H1 (cell line): ENCODE data around the gene ITPKC. TPM values are rescaled to one million over a fixed set of nuclear protein-coding genes. Genes with fewer than 3 reads are reported as not detected.

ENCODE experiments used
- CTCF ChIA-PET: fragments of 300-600 bp; sonication (Branson Sonifier 250); formaldehyde crosslinking; loops from one replicate; lab custom pipeline; 2021; ENCODE audit not compliant: partially characterized antibody; lab: Charles Lee
- POLR2A ChIA-PET: fragments of 300-600 bp; sonication (Branson Sonifier 250); formaldehyde crosslinking; loops from one replicate; lab custom pipeline; 2021; ENCODE audit warnings: inconsistent platforms; ENCODE audit not compliant: partially characterized antibody; lab: Charles Lee
- DNase-seq, 2 experiments: peaks; one replicate each; pipeline versions ENCODE4 v3.0.0 to v3.0.0-alpha.2; 2010 to 2022; ENCODE audit warnings: low spot score in 2 of 2, low read depth in 1 of 2, mixed read lengths in 1 of 2
- FAIRE-seq: peaks from 2 replicates; lab custom pipeline; 2011; peaks lifted over from hg19 to GRCh38; lab: Jason Lieb, UNC
- H2AFZ ChIP-seq: 2 replicates; pipeline ENCODE4 v1.8.1; 2012; ENCODE audit warnings: low read length, inconsistent platforms
- H2AK5ac ChIP-seq: 2 replicates; pipeline ENCODE4 v1.6.1; 2013; ENCODE audit warnings: low read depth, low read length
- H2BK120ac ChIP-seq: replicated peaks from 2 replicates; pipeline ENCODE3; 2013; ENCODE audit warnings: low read depth, low read length, inconsistent platforms
- H2BK12ac ChIP-seq: 2 replicates; pipeline ENCODE4 v1.6.1; 2013; ENCODE audit warnings: low read depth, low read length
- H2BK15ac ChIP-seq: 2 replicates; pipeline ENCODE4 v1.6.1; 2013; ENCODE audit warnings: low read length
- H2BK20ac ChIP-seq: 2 replicates; pipeline ENCODE4 v1.6.1; 2013; ENCODE audit warnings: low read length
- H2BK5ac ChIP-seq: 2 replicates; pipeline ENCODE4 v1.6.1; 2013; ENCODE audit warnings: low read depth, low read length
- H3K14ac ChIP-seq: 2 replicates; pipeline ENCODE4 v1.6.1; 2013; ENCODE audit warnings: inconsistent platforms; ENCODE audit not compliant: insufficient read length
- H3K18ac ChIP-seq: 2 replicates; pipeline ENCODE4 v1.6.1; 2013; ENCODE audit warnings: low read length; ENCODE audit errors: extremely low read depth
- H3K23ac ChIP-seq: 2 replicates; pipeline ENCODE4 v1.6.1; 2013; ENCODE audit warnings: inconsistent platforms; ENCODE audit not compliant: insufficient read length
- H3K23me2 ChIP-seq: 2 replicates; pipeline ENCODE4 v1.6.1; 2013; ENCODE audit warnings: low read depth, low read length
- H3K27ac ChIP-seq: 2 replicates; pipeline ENCODE4 v1.6.1; 2011; ENCODE audit warnings: low read depth, low read length, inconsistent platforms
- H3K27me3 ChIP-seq, 4 experiments: replicated peaks in 1 of 4; 1 replicate in 1 of 4; 2 replicates in 3 of 4; pipeline versions ENCODE4 v1.6.1 to v1.8.1; 2011 to 2013; ENCODE audit warnings: low read length in 3 of 4, mild to moderate bottlenecking in 3 of 4, inconsistent platforms in 2 of 4, mixed read lengths in 2 of 4, moderate library complexity in 1 of 4; ENCODE audit not compliant: control insufficient read depth in 3 of 4, insufficient read depth in 3 of 4; ENCODE audit errors: extremely low read depth in 1 of 4
- H3K36me3 ChIP-seq, 4 experiments: 2 replicates each; pipeline versions ENCODE4 v1.6.1 to v1.8.1; 2011 to 2013; ENCODE audit warnings: mild to moderate bottlenecking in 4 of 4, low read length in 3 of 4, moderate library complexity in 2 of 4, control low read depth in 1 of 4, inconsistent platforms in 1 of 4; ENCODE audit not compliant: insufficient read depth in 4 of 4, control insufficient read depth in 2 of 4
- H3K4ac ChIP-seq: replicated peaks from 2 replicates; pipeline ENCODE3; 2013; ENCODE audit warnings: low read length, low read depth, mixed read lengths, inconsistent platforms; ENCODE audit not compliant: insufficient read length
- H3K4me1 ChIP-seq, 4 experiments: replicated peaks in 1 of 4; 1 replicate in 1 of 4; 2 replicates in 3 of 4; pipeline versions ENCODE4 v1.6.1 to v1.8.1; 2011 to 2013; ENCODE audit warnings: low read length in 3 of 4, inconsistent platforms in 2 of 4, mixed read lengths in 1 of 4; ENCODE audit not compliant: insufficient read depth in 4 of 4, control insufficient read depth in 3 of 4
- H3K4me2 ChIP-seq, 2 experiments: 2 replicates each; pipeline versions ENCODE4 v1.6.1 to v1.8.1; 2011 to 2013; ENCODE audit warnings: low read depth in 2 of 2, low read length in 2 of 2, control low read depth in 1 of 2, inconsistent platforms in 1 of 2, mild to moderate bottlenecking in 1 of 2; ENCODE audit not compliant: insufficient read depth in 1 of 2
- H3K4me3 ChIP-seq, 4 experiments: fragments of 200-600, 300-600 bp in 1 of 4; sonication (generic), shearing (Covaris generic), sonication (Bioruptor Twin) in 1 of 4; 2 replicates each; pipeline versions ENCODE4 v1.5.1 to v1.8.1; 2011 to 2016; ENCODE audit warnings: low read length in 4 of 4, low read depth in 3 of 4, control low read depth in 2 of 4, inconsistent platforms in 2 of 4, mild to moderate bottlenecking in 2 of 4, mixed read lengths in 1 of 4, moderate library complexity in 1 of 4; ENCODE audit not compliant: insufficient read depth in 2 of 4; ENCODE audit errors: extremely low read depth in 1 of 4
- H3K56ac ChIP-seq: replicated peaks from 2 replicates; pipeline ENCODE3; 2013; ENCODE audit warnings: low read depth, mild to moderate bottlenecking, mixed read lengths, low read length, inconsistent platforms; ENCODE audit not compliant: insufficient read length
- H3K79me1 ChIP-seq: 2 replicates; pipeline ENCODE4 v1.6.1; 2013; ENCODE audit warnings: low read depth, low read length, control low read depth
- H3K79me2 ChIP-seq, 2 experiments: 2 replicates each; pipeline versions ENCODE4 v1.6.1 to v1.8.1; 2012 to 2013; ENCODE audit warnings: low read length in 2 of 2, mild to moderate bottlenecking in 2 of 2, inconsistent platforms in 1 of 2; ENCODE audit not compliant: insufficient read depth in 2 of 2, control insufficient read depth in 1 of 2
- H3K9ac ChIP-seq, 4 experiments: replicated peaks in 1 of 4; 1 replicate in 1 of 4; 2 replicates in 3 of 4; pipeline versions ENCODE4 v1.6.1 to v1.8.1; 2011 to 2013; ENCODE audit warnings: low read depth in 3 of 4, low read length in 3 of 4, control low read depth in 2 of 4, mild to moderate bottlenecking in 2 of 4, moderate library complexity in 2 of 4, inconsistent platforms in 1 of 4; ENCODE audit errors: extremely low read depth in 1 of 4
- H3K9me3 ChIP-seq, 2 experiments: 2 replicates each; pipeline versions ENCODE4 v1.6.1 to v1.8.1; 2012 to 2013; ENCODE audit warnings: mild to moderate bottlenecking in 2 of 2, moderate library complexity in 2 of 2, control low read depth in 1 of 2, inconsistent platforms in 1 of 2, low read depth in 1 of 2, low read length in 1 of 2, mixed read lengths in 1 of 2; ENCODE audit not compliant: insufficient read depth in 2 of 2
- H4K20me1 ChIP-seq, 2 experiments: replicated peaks in 1 of 2; 2 replicates each; pipeline versions ENCODE3 to v1.8.1; 2011 to 2013; ENCODE audit warnings: inconsistent platforms in 2 of 2, low read length in 2 of 2, mild to moderate bottlenecking in 1 of 2; ENCODE audit not compliant: insufficient read depth in 2 of 2, control insufficient read depth in 1 of 2
- H4K5ac ChIP-seq: 2 replicates; pipeline ENCODE4 v1.6.1; 2013; ENCODE audit warnings: low read length, low read depth, mixed read lengths, inconsistent platforms; ENCODE audit not compliant: insufficient read length
- H4K8ac ChIP-seq: 2 replicates; pipeline ENCODE4 v1.8.0; 2013; ENCODE audit warnings: mild to moderate bottlenecking, moderate library complexity, low read length, inconsistent platforms; ENCODE audit not compliant: insufficient read depth; ENCODE audit errors: extremely low read depth
- H4K91ac ChIP-seq: replicated peaks from 2 replicates; pipeline ENCODE3; 2013; ENCODE audit warnings: low read length, mixed read lengths, inconsistent platforms; ENCODE audit not compliant: insufficient read length
- CHD2 ChIP-seq: IDR thresholded peaks from 2 replicates; pipeline ENCODE4 v1.6.1; 2012; ENCODE audit warnings: low read length, improper control_type of control experiment
- CREB1 ChIP-seq: IDR thresholded peaks from 2 replicates; pipeline ENCODE4 v1.6.1; 2012; ENCODE audit warnings: inconsistent platforms
- EP300 ChIP-seq, 2 experiments: IDR thresholded peaks; 1 replicate in 1 of 2; 2 replicates in 1 of 2; pipeline ENCODE4 v1.6.1; 2011 to 2012; ENCODE audit warnings: low read depth in 2 of 2, low read length in 2 of 2, mild to moderate bottlenecking in 2 of 2, borderline replicate concordance in 1 of 2, inconsistent platforms in 1 of 2, moderate library complexity in 1 of 2
- GABPA ChIP-seq: IDR thresholded peaks from 2 replicates; pipeline ENCODE4 v1.6.1; 2011; ENCODE audit warnings: mild to moderate bottlenecking, low read length, moderate library complexity, borderline replicate concordance; ENCODE audit not compliant: insufficient read depth
- SP1 ChIP-seq: IDR thresholded peaks from 2 replicates; pipeline ENCODE4 v1.6.1; 2011; ENCODE audit warnings: low read depth, low read length
- SP2 ChIP-seq: IDR thresholded peaks from 2 replicates; pipeline ENCODE4 v1.6.1; 2012; ENCODE audit warnings: mild to moderate bottlenecking, low read length, inconsistent platforms
- USF2 ChIP-seq: IDR thresholded peaks from 2 replicates; pipeline ENCODE4 v1.6.1; 2011; ENCODE audit warnings: low read length, improper control_type of control experiment
- YY1 ChIP-seq: IDR thresholded peaks from 2 replicates; pipeline ENCODE4 v1.6.1; 2011; ENCODE audit warnings: low read depth, mild to moderate bottlenecking, low read length
- WGBS, 2 experiments: shearing (Covaris generic) in 1 of 2; methylation state at CpG; one replicate each; pipeline versions ENCODE4 v1.1.6 to v1.1.7; 2013 to 2015; ENCODE audit warnings: low lambda C conversion rate in 2 of 2, mixed read lengths in 2 of 2, inconsistent platforms in 1 of 2, low coverage in 1 of 2, missing lambda C conversion rate in 1 of 2; ENCODE audit not compliant: insufficient replicate concordance in 2 of 2, insufficient coverage in 1 of 2, insufficient read length in 1 of 2; ENCODE audit errors: extremely low coverage in 1 of 2, missing lambda C conversion rate in 1 of 2; 5-methylcytosine and 5-hydroxymethylcytosine counted together
- polyA plus RNA-seq, 7 experiments: library from polyadenylated mRNA; depleted of rRNA in 3 of 7; stranded (reverse) in 5 of 7; unstranded in 2 of 7; fragments of >200 nt in 5 of 7; fragments of 200-250 nt in 2 of 7; gene quantifications; 1 replicate in 5 of 7; 2 replicates in 1 of 7; 4 replicates in 1 of 7; pipeline versions ENCODE4 v1.2.1 to v1.2.3, GENCODE V29; 2011 to 2013; ENCODE audit warnings: missing spikeins in 2 of 7, mixed read lengths in 2 of 7
- total RNA-seq: library from RNA; stranded (reverse); fragmentation: NEBNext Ultra II Directional; extraction: Animal tissue kit (Norgen Biotek cat#: 25700); gene quantifications from 2 replicates; pipeline ENCODE4 v1.2.1, GENCODE V29; 2021
- TF ChIP-seq, protein P1 (sequence below): IDR thresholded peaks from 2 replicates; pipeline ENCODE4 v1.6.1; 2012; ENCODE audit warnings: inconsistent platforms

Gene ITPKC
- total and polyA plus RNA-seq, 2 of the 8 experiments (the other 6 are each of a cell fraction or from before 2014, with no cell fraction given), result 5.2 to 8.9 TPM

DNA sequence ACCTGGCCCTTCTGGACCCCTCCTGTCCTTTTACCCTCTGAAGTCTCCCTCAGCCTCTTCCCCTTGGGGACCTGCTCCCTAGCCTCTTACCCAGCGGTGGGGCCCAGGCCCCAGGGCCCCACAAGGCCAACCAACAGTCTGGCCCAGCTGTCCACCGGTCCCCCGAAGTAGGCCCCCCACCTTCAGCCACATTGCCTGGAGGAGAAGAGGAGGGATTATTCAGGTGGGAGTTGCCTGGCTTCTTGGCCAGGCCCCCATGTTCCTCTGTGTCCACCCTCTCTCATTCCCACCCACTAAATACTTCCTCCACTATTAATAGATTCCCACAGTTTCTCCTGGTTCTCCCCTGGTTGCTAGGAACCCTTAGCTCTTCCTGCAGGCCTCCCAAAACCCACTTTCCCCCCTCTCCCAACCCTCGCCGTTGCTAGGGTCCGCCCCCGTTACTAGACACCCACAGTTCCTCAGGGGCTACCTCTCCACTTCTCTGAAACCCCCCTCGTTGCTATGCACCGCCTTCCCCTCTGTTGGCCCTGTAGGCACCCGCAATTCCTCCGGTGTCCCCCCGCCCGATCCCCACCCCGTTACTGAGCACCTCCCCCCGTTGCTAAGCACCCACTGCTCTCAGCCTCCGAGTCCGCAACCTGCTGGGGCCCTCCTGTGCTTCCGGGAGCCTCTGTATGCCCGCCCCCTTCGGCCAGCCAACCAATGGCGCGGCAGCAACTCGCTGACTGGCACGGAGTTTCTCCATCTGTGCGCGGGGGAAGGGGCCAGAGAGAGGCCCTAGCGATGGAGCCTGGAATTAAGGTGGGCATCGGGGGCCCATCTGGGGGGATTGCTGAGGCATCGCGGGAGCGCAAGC, 2.2 kb upstream of the ITPKC start:
- Histone ChIP-seq H3K18ac (peak overlapping the region; percentile 93), H2BK12ac (peak overlapping the region; percentile 90; the same call in 1 of the 2 replicates), H4K5ac (peak overlapping the region; percentile 53), H2AK5ac (peak overlapping the region; percentile 83; the same call in 1 of the 2 replicates), H2BK15ac (peak overlapping the region; percentile 55; the same call in 1 of the 2 replicates), H3K27ac (peak overlapping the region; percentile 78), H3K27me3 (no peaks in the 10 kb centered on the region), H2BK5ac (peak overlapping the region; percentile 96), H3K4me3 (peak overlapping the region; percentile 72 to 94 (median 90)), H3K4me2 (peak overlapping the region; percentile 96 to 100), H3K9me3 (no peaks in the 10 kb centered on the region), H4K8ac (no peak overlapping the region), H2BK120ac (no peak overlapping the region), H3K36me3 (peaks cover 4 to 15% (median 9%) of the 10 kb centered on the region in 4 experiments; a peak in 7 of 8 replicates), H4K91ac (no peak overlapping the region), H3K4me1 (peaks cover 0 to 25% (median 8%) of the 10 kb centered on the region in 4 experiments; a peak in 6 of 7 replicates), H2BK20ac (peak overlapping the region; percentile 61; the same call in 1 of the 2 replicates), H3K14ac (no peak overlapping the region), H3K79me1 (0 out of 2 replicates have a peak, but pooled peaks cover 2% of the 10 kb centered on the region), H3K23me2 (peaks cover 23% of the 10 kb centered on the region), H4K20me1 (no peaks in the 10 kb centered on the region), H3K9ac (peak overlapping the region in 3 of 4 experiments; percentile 67 to 90 (median 68); a peak in 6 of 7 replicates), H3K56ac (no peak overlapping the region), H3K4ac (peak overlapping the region; percentile 21), H2AFZ (peak overlapping the region; percentile 46; the same call in 1 of the 2 replicates), H3K23ac (no peak overlapping the region), H3K79me2 (peaks cover 0 to 22% of the 10 kb centered on the region in 2 experiments; a peak in 2 of 4 replicates)
- no peak for FAIRE-seq
- ChIA-PET CTCF (interaction anchor here (0.7 to 1.0 kb wide), 3 partner anchors 12 to 53 kb away, joined by 3 to 4 read pairs (median 3); no protein-coding TSS in a partner anchor), POLR2A (interaction anchor here (0.6 to 1.6 kb wide), 11 partner anchors 13 to 712 kb away, joined by 3 to 6 read pairs (median 3); partner anchors contain the start of genes ACTMAP, B3GNT8, NUMBL and RAB4B)
- 13% methylated on average over 22 of the region's 31 CpGs; no CpG with 5 or more reads in 1 of the 2 experiments for WGBS, 2 experiments
- peak; percentile 73 to 98 for DNase-seq
- TF ChIP-seq YY1 (no peak), GABPA (peak; percentile 74; the same call in 1 of the 2 replicates), SP2 (peak; percentile 56), SP1 (peak; percentile 84), EP300 (IDR thresholded peaks at IDR 0.05; ENCODE audit: borderline replicate concordance in 1 of 2, low read depth in 2 of 2, low read length in 2 of 2) (peak in 1 of 2 experiments; percentile 12; a peak in 1 of 3 replicates), CHD2 (peak; percentile 68), USF2 (no peak), CREB1 (0 out of 2 replicates have a peak, but pooled peaks have one; percentile 21)
- TF ChIP-seq, protein P1, sequence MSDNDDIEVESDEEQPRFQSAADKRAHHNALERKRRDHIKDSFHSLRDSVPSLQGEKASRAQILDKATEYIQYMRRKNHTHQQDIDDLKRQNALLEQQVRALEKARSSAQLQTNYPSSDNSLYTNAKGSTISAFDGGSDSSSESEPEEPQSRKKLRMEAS, result 0 out of 2 replicates have a peak, but pooled peaks have one; percentile 7
